Esophagus squamous epithelium (tissue), 5 donors: ENCODE results near the gene ING5. TPM values are rescaled to one million over a fixed set of nuclear protein-coding genes. Genes with fewer than 3 reads are reported as not detected.

Experiments
- DNase-seq: peaks from one replicate; lab custom pipeline; 2025; lab: John Stamatoyannopoulos, UW
- H3K27ac ChIP-seq, 4 donors: fragments of 200-600 bp; sonication (generic); one replicate each; pipeline ENCODE4 v1.5.1; 2016 to 2019; ENCODE audit warnings: mild to moderate bottlenecking in 1 of 4
- H3K27me3 ChIP-seq, 4 donors: fragments of 200-600 bp; sonication (generic); 1 replicate in 3 of 4; 2 replicates in 1 of 4; pipeline versions ENCODE4 v1.5.1 to v1.6.0; 2017 to 2021; ENCODE audit warnings: antibody characterized with exemption in 1 of 4
- H3K36me3 ChIP-seq, 3 donors: fragments of 200-600 bp; sonication (generic); one replicate each; pipeline ENCODE4 v1.5.1; 2016 to 2019
- H3K4me1 ChIP-seq, 3 donors: fragments of 200-600 bp; sonication (generic); one replicate each; pipeline ENCODE4 v1.5.1; 2017 to 2019
- H3K4me3 ChIP-seq, 4 donors: fragments of 200-600 bp; sonication (generic); 1 replicate in 3 of 4; 2 replicates in 1 of 4; pipeline ENCODE4 v1.5.1; 2016 to 2019; ENCODE audit warnings: mild to moderate bottlenecking in 2 of 4, moderate library complexity in 1 of 4
- H3K9me3 ChIP-seq, 3 donors: fragments of 200-600 bp; sonication (generic); one replicate each; pipeline ENCODE4 v1.5.1; 2016 to 2019
- CTCF ChIP-seq, 6 experiments: fragments of 450-650 bp in 4 of 6; fragments of 200-600 bp in 2 of 6; sonication (generic) in 2 of 6; IDR thresholded peaks; one replicate each; pipeline ENCODE4 v1.5.1; 2016 to 2019; ENCODE audit warnings: antibody characterized with exemption in 6 of 6, mild to moderate bottlenecking in 4 of 6, moderate library complexity in 4 of 6
- POLR2A ChIP-seq, 4 donors: fragments of 450-650 bp; IDR thresholded peaks; one replicate each; pipeline ENCODE4 v1.6.1; 2017; ENCODE audit warnings: antibody characterized with exemption in 4 of 4, mild to moderate bottlenecking in 4 of 4, moderate library complexity in 3 of 4
- WGBS, 2 donors: methylation state at CpG; one replicate each; pipeline ENCODE4 v1.1.5; 2018; 5-methylcytosine and 5-hydroxymethylcytosine counted together
- intact Hi-C: fragments of 100-400 bp; cut with DNase I; formaldehyde crosslinking; loops from one replicate; pipeline ENCODE4 v1.15.0; 2022
- total RNA-seq, 4 donors: library from RNA; depleted of rRNA; stranded (reverse); fragments of >200 nt; gene quantifications; one replicate each; pipeline ENCODE4 v1.1.0, GENCODE V29; 2016
- donor health status: DM: yes; HTN: yes; CAD: no.

ING5 gene
- total RNA-seq, 4 donors from 2014 or later = 10.4 to 39.3 (median 18.8) TPM

- H3K27ac ChIP-seq = peak overlapping the region in 1 of 4 donors; percentile 36
- 27 to 42% methylated on average over 9 of the region's 9 CpGs for WGBS, 2 donors
- intact Hi-C loops = no loop called here
Measured at GRCh38 chr2:241772063-241772499, 70.2 kb downstream of the ING5 start.

GRCh38 chr2:241773511-241774418 lies 71.9 kb downstream of the ING5 start:
- Histone ChIP-seq H3K36me3 (peaks cover 0 to 3% (median 0%) of the 10 kb centered on the region in 3 donors), H3K27me3 (peaks cover 0 to 67% (median 0%) of the 10 kb centered on the region in 4 donors), H3K9me3 (no peaks in the 10 kb centered on the region), H3K27ac (no peak overlapping the region), H3K4me1 (peaks cover 23 to 72% (median 36%) of the 10 kb centered on the region in 3 donors), H3K4me3 (no peak overlapping the region)
- DNase-seq = no peak
- TF ChIP-seq POLR2A (IDR thresholded peaks at IDR 0.05) = no peak
- TF ChIP-seq CTCF (IDR thresholded peaks at IDR 0.05) = no peak
- 14 to 33% methylated on average over 4 to 11 of the region's 29 CpGs for WGBS, 2 donors
- intact Hi-C loops = no loop called here

More at GRCh38 chr2:241772063-241772499, 70.2 kb downstream of the ING5 start:
- Histone ChIP-seq H3K4me1 (peaks cover 13 to 60% (median 26%) of the 10 kb centered on the region in 3 donors), H3K36me3 (peaks cover 0 to 16% (median 0%) of the 10 kb centered on the region in 3 donors), H3K9me3 (no peaks in the 10 kb centered on the region), H3K27me3 (peaks cover 0 to 64% (median 0%) of the 10 kb centered on the region in 4 donors), H3K4me3 (no peak overlapping the region)
- TF ChIP-seq CTCF (IDR thresholded peaks at IDR 0.05) (no peak), POLR2A (IDR thresholded peaks at IDR 0.05) (no peak)
- DNase-seq = no peak

GRCh38 chr2:241774419-241775222 lies 72.8 kb downstream of the ING5 start:
- H3K27ac ChIP-seq = no peak overlapping the region
- no peaks in the 10 kb centered on the region for H3K9me3 ChIP-seq
- no peak overlapping the region for H3K4me3 ChIP-seq
- no peaks in the 10 kb centered on the region for H3K36me3 ChIP-seq
- no peak for DNase-seq
- peaks cover 23 to 72% (median 36%) of the 10 kb centered on the region in 3 donors for H3K4me1 ChIP-seq
- intact Hi-C loops = no loop called here
- WGBS, 2 donors = 40 to 62% methylated on average over 8 to 9 of the region's 40 CpGs
- TF ChIP-seq POLR2A (IDR thresholded peaks at IDR 0.05) (no peak), CTCF (IDR thresholded peaks at IDR 0.05) (no peak)
- H3K27me3 ChIP-seq = peaks cover 0 to 67% (median 0%) of the 10 kb centered on the region in 4 donors

GRCh38 chr2:241775223-241776177 lies 73.7 kb downstream of the ING5 start:
- Histone ChIP-seq H3K36me3 (no peaks in the 10 kb centered on the region), H3K27ac (no peak overlapping the region), H3K27me3 (peaks cover 0 to 64% (median 0%) of the 10 kb centered on the region in 4 donors), H3K4me1 (peaks cover 23 to 70% (median 36%) of the 10 kb centered on the region in 3 donors), H3K9me3 (no peaks in the 10 kb centered on the region), H3K4me3 (no peak overlapping the region)
- TF ChIP-seq POLR2A (IDR thresholded peaks at IDR 0.05) (no peak), CTCF (IDR thresholded peaks at IDR 0.05) (no peak)
- no peak for DNase-seq
- intact Hi-C loops = no loop called here
- 54 to 73% methylated on average over 9 to 10 of the region's 34 CpGs for WGBS, 2 donors
